Activated T-helper 1 cell treated with anti-CD3 and anti-CD28 coated beads, Interleukin-2, amount 50 U/mL, for 16 hours (primary cell): ENCODE measurements around the gene ISL2.

Experiments used
- DNase-seq, 2 donors: peaks; one replicate each; pipeline ENCODE4 v3.0.0-alpha.2; 2020; ENCODE audit warnings: low read depth in 1 of 2, low spot score in 1 of 2

The ISL2 gene

GRCh38 chr15:76341366-76342057, 4.9 kb downstream of the ISL2 start:
- DNase-seq, result no peak

GRCh38 chr15:76342058-76342381, 5.4 kb downstream of the ISL2 start:
- DNase-seq, result no peak

GRCh38 chr15:76342382-76343201, 6.0 kb downstream of the ISL2 start:
- no peak for DNase-seq

GRCh38 chr15:76343313-76343996, 6.9 kb downstream of the ISL2 start:
- no peak for DNase-seq

- no peak for DNase-seq
Observed at GRCh38 chr15:76344893-76345582, 8.5 kb downstream of the ISL2 start.

GRCh38 chr15:76345583-76345879, 9.0 kb downstream of the ISL2 start:
- no peak for DNase-seq

- no peak for DNase-seq
Observed at GRCh38 chr15:76345880-76346668, 9.5 kb downstream of the ISL2 start.

- DNase-seq, result no peak
Observed at GRCh38 chr15:76346669-76347481, 10.3 kb downstream of the ISL2 start.

- DNase-seq, result no peak
Observed at GRCh38 chr15:76347482-76348055, 11.0 kb downstream of the ISL2 start.

- no peak for DNase-seq
Observed at GRCh38 chr15:76349301-76350070, 12.9 kb downstream of the ISL2 start.

- DNase-seq, result no peak
Observed at GRCh38 chr15:76353023-76353577, 16.5 kb downstream of the ISL2 start.

- DNase-seq, result no peak
Observed at GRCh38 chr15:76353903-76354302, 17.3 kb downstream of the ISL2 start.

GRCh38 chr15:76354823-76355440, 18.4 kb downstream of the ISL2 start:
- DNase-seq, result no peak

GRCh38 chr15:76358453-76358852, 21.9 kb downstream of the ISL2 start:
- DNase-seq, result no peak

GRCh38 chr15:76359152-76359551, 22.6 kb downstream of the ISL2 start:
- no peak for DNase-seq

GRCh38 chr15:76360416-76360815, 23.8 kb downstream of the ISL2 start:
- DNase-seq, result no peak

- no peak for DNase-seq
Observed at GRCh38 chr15:76363251-76363650, 26.7 kb downstream of the ISL2 start.

- no peak for DNase-seq
Observed at GRCh38 chr15:76366714-76367113, 30.1 kb downstream of the ISL2 start.
